HG02642 (cell line): ENCODE results near the gene TGM3.
"Not testable (repeated sequence)": the region's sequence is repeated elsewhere in the genome, so short reads cannot be mapped to it uniquely, and the experiment has no call there.

Experiments used
- ATAC-seq: cut with Tn5 transposase; IDR thresholded peaks from one replicate; pipeline ENCODE4 v1.9.1; 2021; ENCODE audit warnings: mild to moderate bottlenecking; ENCODE audit not compliant: unreplicated experiment, poor library complexity

The TGM3 gene, protein sequence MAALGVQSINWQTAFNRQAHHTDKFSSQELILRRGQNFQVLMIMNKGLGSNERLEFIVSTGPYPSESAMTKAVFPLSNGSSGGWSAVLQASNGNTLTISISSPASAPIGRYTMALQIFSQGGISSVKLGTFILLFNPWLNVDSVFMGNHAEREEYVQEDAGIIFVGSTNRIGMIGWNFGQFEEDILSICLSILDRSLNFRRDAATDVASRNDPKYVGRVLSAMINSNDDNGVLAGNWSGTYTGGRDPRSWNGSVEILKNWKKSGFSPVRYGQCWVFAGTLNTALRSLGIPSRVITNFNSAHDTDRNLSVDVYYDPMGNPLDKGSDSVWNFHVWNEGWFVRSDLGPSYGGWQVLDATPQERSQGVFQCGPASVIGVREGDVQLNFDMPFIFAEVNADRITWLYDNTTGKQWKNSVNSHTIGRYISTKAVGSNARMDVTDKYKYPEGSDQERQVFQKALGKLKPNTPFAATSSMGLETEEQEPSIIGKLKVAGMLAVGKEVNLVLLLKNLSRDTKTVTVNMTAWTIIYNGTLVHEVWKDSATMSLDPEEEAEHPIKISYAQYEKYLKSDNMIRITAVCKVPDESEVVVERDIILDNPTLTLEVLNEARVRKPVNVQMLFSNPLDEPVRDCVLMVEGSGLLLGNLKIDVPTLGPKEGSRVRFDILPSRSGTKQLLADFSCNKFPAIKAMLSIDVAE

DNA sequence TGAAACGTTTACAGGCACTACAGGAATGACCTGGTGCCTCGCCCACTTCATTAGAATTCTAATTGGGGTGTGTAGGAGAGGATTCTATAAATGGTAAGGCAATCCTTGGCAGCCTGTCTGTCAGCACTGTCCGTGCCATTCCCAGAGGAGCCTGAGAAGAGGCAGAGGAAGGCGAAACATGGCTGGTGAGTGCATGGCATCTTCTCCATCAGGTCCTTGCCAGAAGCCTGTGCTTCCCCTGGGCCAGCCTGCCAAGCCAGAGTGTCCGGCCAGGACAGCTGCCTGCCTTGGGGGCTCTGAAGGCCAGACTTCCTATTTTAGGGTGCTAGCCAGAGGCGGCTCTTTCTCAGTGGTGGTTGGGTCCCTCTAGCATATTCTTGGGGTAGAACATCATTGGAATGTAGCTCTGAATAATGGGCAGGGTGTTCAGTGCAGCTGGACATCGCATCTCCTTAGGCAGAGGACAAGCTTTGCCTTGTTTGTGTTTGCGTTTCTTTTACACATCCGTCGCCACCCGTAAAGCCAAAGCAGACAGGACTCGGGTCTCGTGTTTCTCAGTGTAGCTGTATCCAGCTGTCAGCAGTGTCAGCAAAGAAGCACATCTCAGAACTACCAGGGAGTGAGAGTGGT, at the start of gene TGM3:
TSS of gene TGM3 (plus strand) at position 116 of the 630 bp plus-strand sequence. CDS start at position 179, 63 bp downstream.
- no peak for ATAC-seq

DNA sequence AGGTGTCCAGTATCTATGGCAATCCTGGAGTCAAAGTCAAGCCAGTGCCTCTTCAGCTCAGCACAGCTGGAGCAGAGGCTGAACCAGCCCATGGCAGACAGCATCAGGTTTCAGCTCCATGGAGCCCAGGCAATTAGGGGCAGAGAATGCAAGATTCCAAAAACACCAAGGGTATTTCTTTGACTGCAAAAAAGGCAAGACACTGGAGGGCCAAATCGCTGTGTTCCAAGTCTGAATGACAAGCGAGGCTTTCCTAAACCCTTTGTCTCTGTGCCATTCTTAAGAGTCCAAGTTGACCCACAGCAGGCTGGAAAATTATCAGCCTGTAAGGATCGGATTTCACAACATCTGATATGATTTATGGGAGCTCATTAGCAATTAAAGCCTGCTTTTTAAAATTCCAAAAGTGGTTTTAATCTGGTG, 49.7 kb upstream of the TGM3 start:
- no peak for ATAC-seq

DNA sequence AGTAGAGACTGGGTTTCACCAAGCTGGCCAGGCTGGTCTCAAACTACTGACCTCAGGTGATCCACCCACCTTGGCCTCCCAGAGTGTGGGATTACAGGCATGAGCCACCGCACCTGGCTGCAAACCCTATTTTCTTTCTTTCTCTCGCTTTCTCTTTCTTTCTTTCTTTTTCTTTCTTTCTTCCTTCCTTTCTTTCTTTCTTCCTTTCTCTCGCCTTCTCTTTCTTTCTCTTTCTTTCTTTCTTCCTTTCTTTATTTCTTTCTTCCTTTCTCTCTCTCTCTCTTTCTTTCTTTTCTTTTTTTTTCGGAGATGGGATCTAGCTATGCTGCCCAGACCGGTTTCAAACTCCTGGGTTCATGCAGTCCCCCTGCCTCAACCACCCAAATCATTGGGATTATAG, 47.0 kb upstream of the TGM3 start:
- no peak for ATAC-seq

DNA sequence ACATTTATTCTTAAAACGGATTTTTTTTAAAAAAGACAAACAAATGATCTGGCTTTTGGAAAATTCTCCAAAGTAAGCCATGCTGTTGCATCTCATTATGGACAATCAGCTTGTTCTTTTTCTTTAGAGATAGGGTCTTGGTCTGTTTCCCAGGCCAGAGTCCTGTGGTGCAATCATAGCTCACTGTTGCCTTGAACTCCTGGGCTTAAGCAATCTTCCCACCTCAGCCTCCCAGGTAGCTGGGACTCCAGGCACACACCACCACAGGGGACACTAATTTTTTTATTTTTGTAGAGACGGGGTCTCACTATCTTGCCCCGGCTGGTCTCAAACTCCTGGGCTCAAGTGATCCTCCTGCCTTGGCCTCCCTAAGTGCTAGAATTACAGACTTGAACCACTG, 45.9 kb upstream of the TGM3 start:
- no peak for ATAC-seq

DNA sequence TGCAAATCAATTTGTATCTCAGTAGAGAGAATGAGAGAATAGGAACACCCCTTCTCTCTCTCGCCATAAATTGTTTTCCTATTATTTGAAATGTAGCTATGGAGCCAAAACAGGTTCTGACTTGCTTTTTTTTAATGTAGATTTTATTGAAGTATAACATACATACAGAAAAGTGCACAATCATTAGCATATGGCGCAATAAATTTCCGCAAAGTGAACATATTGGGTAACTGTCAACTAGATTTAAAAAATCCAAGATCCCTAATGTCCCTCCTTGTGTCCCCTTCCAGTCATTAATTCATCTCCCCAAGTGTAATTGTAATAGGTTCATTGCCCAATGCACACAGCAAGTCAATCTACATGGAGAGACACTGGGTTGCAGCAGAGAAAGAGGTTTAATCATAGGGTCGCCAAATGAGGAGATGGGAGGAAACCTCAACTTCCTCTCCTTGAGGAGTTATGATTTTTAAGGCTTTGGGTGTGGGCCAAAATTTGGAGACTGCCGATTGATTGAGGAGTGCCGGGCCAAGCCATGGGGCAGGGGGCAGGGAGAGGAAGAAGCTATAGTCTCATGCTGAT, 43.3 kb upstream of the TGM3 start:
- no peak for ATAC-seq

DNA sequence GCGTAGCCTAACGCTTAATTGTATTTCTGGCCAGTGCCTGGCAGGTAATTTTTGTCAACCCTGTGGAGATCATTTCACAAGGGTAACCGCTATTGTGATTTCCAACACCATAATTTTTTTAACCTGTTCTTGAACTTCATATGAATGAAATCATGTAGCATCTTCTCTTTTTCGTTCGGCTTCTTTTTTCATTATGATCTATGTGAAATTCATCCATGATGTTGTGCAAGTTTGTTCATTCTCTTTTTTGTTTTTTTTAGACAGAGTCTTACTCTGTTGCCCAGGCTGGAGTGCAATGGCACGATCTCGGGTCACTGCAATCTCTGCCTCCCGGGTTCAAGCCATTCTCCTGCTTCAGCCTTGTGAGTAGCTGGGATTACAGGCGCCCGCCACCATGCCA, 42.5 kb upstream of the TGM3 start:
- no peak for ATAC-seq

DNA sequence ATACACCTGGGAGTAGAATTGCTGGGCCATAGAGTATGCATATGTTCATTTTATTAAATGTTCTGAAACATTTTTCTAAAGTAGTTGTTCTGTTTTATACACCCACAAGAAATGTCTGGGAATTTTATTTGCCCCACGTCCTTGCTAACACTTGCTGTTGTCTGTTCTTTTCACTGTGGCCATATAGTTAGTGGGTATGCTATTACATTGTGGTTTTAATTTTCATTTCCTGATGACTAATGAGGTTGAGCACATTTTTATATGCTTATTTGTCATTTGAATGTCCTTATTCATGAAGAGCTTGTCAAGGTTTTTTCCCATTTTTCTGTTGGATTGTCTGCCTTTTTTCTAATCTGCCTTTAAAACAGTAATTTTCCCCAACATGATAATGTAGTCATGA, 41.5 kb upstream of the TGM3 start:
- ATAC-seq = no peak

DNA sequence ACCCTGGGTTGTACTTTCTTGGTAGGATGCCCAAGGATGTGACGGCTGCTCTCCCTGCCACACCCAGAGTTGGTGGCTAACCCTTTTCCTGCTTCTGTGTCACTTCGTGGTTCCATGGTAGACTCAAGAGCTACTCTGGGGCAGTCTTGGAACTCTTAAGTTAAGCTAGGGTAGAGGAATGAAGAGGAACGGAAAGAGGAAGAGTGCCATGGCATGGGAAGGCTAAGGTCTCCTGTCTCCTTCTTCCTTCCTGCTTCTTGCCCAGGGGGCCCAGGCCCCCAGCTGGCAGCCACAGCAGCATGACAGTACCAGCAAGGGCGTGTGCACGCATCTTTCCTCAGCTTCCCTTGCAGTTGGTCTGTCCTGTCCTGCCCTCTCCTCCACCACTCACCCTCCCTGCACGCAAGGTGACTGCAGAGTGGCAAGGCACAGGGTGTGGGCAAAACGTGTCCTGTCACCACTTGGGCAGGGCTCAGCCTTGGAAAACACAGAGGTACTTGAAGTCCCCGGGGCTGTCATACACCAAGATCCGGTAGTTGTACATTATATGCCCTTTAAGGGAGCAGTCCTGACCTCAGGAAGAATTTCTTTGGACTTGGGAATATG, 39.8 kb upstream of the TGM3 start:
- no peak for ATAC-seq

DNA sequence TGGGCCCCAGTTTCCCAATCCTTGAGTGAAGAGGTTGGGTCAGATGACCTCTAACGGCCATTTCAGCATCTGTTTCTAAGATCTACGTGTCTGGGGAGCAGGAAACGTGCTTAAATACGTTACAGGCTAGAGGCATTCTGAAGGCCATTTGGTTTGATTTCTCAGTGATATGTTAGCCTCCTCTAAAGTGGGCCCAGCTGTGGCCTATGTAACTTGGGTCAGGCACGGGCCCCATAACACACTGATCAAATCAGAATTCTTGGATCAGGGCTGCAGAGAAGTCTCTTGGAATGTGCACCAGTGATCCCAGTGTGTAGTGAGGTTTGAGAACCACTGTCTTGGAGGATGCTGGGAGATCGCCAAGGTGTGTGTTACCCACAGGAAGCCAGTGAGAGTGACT, 36.1 kb upstream of the TGM3 start:
- ATAC-seq = no peak

DNA sequence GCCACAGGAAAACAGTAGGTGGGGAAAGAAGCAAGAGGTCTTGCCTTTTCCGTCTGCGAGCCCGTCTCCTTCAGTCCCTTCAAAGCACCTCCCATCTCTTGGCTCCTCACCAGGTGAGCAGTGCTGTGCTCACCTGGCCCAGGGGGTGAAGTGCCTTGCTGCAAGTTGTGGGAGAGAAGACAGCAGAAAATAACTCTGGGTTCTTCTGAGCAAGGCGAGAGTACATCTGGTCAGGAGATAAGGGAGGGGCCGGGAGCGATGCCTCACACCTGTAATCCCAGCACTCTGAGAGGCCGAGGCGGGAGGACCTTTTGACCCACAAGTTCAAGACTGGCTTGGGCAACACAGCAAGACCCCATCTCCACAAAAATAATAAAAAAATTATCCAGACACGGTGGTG, 35.6 kb upstream of the TGM3 start:
- no peak for ATAC-seq

DNA sequence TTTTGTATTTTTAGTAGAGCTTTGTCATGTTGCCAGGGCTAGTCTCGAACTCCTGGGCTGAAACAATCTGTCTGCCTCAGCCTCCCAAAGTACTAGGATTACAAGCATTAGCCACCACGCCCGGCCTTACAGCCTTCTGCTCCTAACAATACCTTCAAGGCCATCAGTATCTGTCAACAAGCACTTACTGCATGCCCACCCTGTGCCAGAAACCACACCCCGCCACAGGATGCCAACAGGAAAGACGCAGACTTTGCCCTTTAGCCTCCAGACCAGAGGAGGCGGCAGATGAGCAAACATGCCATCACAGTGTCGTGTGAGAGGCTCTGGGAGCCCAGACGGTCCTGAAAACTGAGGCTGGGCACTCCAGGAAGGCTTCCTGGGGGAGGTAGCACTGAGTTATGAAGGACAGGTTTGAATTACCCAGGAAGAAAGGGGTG, 34.7 kb upstream of the TGM3 start:
- no peak for ATAC-seq

DNA sequence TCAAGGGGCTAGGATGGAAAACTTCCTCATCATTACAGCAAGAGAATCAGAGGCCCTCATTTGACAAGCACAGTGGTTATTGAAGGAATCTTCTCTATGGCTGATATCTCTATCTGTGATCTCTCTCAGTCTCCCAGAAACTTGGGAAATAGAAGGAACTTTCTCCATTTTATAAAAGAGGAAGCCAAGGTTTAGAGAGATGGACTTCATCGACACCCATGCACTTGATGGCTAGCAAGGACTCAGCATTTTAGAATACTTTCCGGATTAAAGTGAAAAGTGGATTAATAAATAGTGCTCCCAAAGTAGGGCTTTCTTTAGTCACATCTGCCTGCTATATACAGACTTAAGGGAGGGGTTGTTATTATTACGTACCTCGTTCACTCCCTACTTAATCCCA, 34.2 kb upstream of the TGM3 start:
- ATAC-seq = no peak

DNA sequence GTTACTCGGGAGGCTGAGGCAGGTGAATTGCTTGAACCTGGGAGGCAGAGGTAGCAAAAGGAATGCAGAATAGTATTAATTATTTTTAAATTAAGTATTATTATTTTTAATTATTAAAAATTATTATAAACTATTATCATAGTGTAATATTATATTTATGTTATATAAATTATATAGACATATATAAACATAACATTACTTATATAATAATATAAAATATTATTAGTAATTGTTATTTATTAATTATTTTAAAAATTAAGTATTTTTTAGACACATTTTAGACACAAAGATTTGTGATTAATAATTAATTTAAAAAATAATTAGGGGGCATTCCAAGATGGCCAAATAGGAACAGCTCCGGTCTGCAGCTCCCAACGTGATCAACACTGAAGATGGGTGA, 31.7 kb upstream of the TGM3 start:
- ATAC-seq = no peak

DNA sequence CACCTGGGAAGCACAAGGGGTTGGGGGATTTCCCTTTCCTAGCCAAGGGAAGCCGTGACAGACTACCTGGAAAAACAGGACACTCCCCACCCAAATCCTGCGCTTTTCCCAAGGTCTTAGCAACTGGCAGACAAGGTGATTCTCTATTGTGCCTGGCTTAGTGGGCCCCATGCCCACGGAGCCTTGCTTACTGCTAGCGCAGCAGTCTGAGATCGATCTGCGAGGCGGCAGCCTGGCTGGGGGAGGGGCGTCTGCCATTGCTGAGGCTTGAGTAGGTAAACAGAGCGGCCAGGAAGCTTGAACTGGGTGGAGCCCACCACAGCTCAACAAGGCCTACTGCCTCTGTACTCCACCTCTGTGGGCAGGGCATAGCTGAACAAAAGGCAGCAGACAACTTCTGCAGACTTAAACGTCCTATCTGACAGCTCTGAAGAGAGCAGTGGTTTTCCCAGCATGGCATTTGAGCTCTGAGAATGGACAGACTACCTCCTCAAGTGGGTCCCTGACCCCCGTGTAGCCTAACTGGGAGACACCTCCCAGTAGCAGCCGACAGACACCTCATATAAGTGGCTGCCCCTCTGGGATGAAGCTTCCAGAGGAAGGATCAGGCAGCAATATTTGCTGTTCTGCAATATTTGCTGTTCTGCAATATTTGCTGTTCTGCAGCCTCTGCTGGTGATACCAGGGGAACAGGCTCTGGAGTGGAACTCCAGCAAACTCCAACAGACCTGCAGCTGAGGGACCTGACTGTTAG, 31.0 kb upstream of the TGM3 start:
- not testable (repeated sequence) for ATAC-seq

DNA sequence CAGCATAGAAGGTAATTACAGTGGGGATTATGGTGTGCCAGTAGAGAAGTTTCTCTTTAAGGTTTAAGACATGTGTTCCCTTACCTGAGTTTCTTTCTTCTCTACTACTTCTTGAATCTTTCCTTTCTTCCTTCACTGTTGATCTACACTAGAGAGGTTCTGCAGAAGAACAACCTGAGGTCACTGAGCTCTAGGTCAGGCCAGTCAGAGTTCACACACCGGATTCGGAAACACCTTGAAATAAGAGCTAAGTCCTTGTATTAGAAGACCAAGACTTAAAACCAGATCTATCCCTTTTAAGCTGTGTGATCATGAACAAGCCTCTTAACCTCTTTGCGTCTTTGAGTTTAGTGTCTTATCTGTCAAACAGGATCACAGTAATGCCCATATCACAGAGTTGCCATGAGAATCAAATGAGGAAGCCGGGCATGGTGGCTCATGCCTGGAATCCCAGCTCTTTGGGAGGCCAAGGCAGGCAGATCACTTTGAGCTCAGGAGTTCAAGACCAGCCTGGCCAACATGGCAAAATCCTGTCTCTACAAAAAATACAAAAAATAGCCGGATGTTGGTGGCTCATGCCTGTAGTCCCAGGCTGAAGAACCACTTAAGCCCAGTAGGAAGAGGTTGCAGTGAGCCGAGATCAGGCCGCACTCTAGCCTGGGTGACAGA, 22.0 kb upstream of the TGM3 start:
- ATAC-seq = no peak

DNA sequence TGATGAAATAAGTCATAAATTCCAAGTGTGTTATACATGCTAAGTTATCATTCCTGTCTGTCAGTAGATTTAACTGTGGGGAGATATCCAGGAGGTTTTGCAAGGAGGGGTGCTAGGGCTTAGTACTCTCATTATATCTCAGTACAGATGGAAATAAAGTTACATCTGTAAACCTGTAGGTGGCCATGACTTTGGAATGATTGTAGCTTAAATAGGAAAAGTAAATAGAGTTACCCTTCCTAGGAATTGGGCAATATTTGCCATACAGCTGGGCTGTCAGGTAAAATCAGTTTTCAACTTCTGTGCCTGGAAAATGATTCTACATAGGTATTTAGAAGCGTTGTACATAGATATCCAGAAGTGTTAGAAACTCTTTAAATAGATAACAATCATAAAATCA, 19.8 kb upstream of the TGM3 start:
- ATAC-seq = no peak

DNA sequence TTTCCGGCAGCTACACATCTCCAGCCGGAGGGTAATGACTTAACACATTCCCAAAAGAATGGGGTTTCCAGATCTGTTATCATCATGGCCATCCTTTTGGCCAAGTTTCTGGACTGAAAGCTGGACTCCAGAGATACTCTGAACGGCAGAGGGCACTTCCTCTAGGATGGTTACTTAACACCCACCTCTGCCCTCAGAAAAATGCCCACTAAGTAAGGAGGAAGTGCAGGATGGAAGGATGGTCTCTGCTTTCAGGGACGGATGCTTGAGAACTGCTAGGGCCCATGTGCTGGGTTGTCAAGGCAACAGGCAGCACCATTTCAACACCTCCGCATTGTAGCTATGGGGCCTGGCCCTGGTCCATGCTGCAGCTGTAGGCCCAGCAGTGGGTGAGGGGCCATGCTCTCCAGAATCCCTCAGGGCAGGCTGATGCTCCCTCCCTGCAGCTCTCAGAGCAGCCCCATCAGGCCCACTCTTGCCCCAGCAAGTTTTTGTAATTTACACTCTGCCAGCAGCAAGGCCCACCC, 16.5 kb upstream of the TGM3 start:
- no peak for ATAC-seq

DNA sequence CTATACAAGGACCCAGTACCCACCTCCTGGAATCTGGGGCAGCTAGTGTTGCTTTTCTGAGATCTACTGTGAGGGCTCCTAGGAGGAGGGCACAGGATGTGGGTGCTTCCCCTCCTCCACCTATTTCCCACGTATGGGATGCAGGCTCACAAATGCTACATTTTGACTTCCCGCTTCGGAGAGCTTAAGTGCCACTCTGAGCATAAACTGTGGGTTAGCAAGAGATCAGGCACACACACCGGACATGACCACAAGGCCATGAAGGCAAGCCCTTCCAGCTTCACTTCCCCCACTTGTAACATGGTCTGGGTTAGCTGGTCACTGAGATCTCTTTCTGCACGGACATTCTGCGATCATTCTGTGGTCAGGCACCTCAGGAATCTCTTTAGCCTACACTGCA, 15.7 kb upstream of the TGM3 start:
- no peak for ATAC-seq

DNA sequence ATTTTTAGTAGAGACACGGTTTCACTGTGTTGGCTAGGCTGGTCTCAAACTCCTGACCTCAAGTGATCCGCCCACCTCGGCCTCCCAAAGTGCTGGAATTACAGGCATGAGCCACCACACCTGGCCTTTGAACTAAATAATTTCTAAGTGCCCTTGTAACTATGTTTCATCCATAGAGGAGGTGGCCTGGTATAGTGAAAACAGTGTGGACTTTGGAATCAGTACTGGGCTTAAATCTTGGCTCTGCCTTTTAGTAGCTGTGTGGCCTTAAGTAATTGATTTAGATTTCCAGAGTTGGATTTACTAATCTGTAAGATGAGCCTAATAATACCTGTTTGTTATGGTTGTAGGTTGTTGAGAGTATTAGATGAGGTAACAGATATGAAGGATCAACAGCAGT, 14.2 kb upstream of the TGM3 start:
- ATAC-seq = no peak
